HCT116 (cell line): ENCODE measurements around the gene UBA5. TPM values are rescaled to one million over a fixed set of nuclear protein-coding genes. Genes with fewer than 3 reads are reported as not detected.

ENCODE experiments used
- ATAC-seq: fragments of 200-7000 bp; cut with Tn5 transposase; 2 replicates; pipeline ENCODE4 v1.9.1; 2020; ENCODE audit warnings: mild to moderate bottlenecking, moderate library complexity
- BruUV-seq: library from RNA; stranded (reverse); fragments of 400-500 nt; replicated peaks from 2 replicates; lab custom pipeline; 2021; lab: Mats Ljungman, UMichigan
- CTCF ChIA-PET: fragments of 300-600 bp; sonication (Branson Sonifier 250); formaldehyde crosslinking; loops from one replicate; lab custom pipeline; 2021; ENCODE audit warnings: antibody characterized with exemption; lab: Charles Lee
- POLR2A ChIA-PET: fragments of 300-600, 350-600 bp; sonication (Branson Sonifier 250); formaldehyde crosslinking; loops from one replicate; lab custom pipeline; 2021; ENCODE audit warnings: antibody characterized with exemption; lab: Charles Lee
- RAD21 ChIA-PET, 2 experiments: fragments of 300-600 bp; sonication (Branson Sonifier 250); formaldehyde crosslinking; loops; one replicate each; lab custom pipeline; 2023; ENCODE audit warnings: low total read pairs in 2 of 2; ENCODE audit not compliant: uncharacterized antibody in 2 of 2, unreplicated experiment in 2 of 2, low non-redundant PET in 1 of 2; lab: Charles Lee
- DNase-seq: peaks from one replicate; pipeline ENCODE4 v3.0.0-alpha.2; 2010; ENCODE audit warnings: low read depth, low spot score
- H2AFZ ChIP-seq: fragments of 200-600 bp; shearing (Covaris generic), sonication (generic); 2 replicates; pipeline ENCODE4 v1.6.1; 2017; ENCODE audit warnings: low read depth, mixed run types, mixed read lengths, antibody characterized with exemption, low read length; ENCODE audit not compliant: poor library complexity, severe bottlenecking
- H3K27ac ChIP-seq: 2 replicates; pipeline ENCODE4 v1.5.1; 2012; ENCODE audit warnings: low read depth, low read length
- H3K27me3 ChIP-seq: fragments of 200-600 bp; sonication (generic); 2 replicates; pipeline ENCODE4 v1.6.1; 2016; ENCODE audit warnings: mixed run types, low read length, mixed read lengths; ENCODE audit not compliant: insufficient read depth
- H3K36me3 ChIP-seq, 2 experiments: fragments of 200-500 bp in 1 of 2; fragments of 200-600 bp in 1 of 2; sonication (Bioruptor generic) in 1 of 2; sonication (generic) in 1 of 2; 2 replicates each; pipeline versions ENCODE4 v1.5.1 to v1.6.1; 2014 to 2016; ENCODE audit warnings: low read length in 2 of 2, inconsistent platforms in 1 of 2, mixed read lengths in 1 of 2, mixed run types in 1 of 2; ENCODE audit not compliant: insufficient read depth in 2 of 2, control insufficient read depth in 1 of 2
- H3K4me1 ChIP-seq, 2 experiments: fragments of 200-600 bp in 1 of 2; sonication (generic) in 1 of 2; 2 replicates each; pipeline versions ENCODE4 v1.5.1 to v1.6.1; 2012 to 2017; ENCODE audit warnings: low read length in 2 of 2, inconsistent platforms in 1 of 2, mild to moderate bottlenecking in 1 of 2, mixed read lengths in 1 of 2, mixed run types in 1 of 2, moderate library complexity in 1 of 2; ENCODE audit not compliant: insufficient read depth in 2 of 2, control insufficient read depth in 1 of 2
- H3K4me2 ChIP-seq: fragments of 200-600 bp; sonication (generic); 2 replicates; pipeline ENCODE4 v1.6.1; 2017; ENCODE audit warnings: mixed run types, low read length, mixed read lengths
- H3K4me3 ChIP-seq, 2 experiments: fragments of 200-600 bp in 1 of 2; sonication (generic) in 1 of 2; replicated peaks in 1 of 2; 2 replicates each; pipeline ENCODE4 v1.5.1; 2011 to 2016; ENCODE audit warnings: low read length in 2 of 2, control low read depth in 1 of 2, low read depth in 1 of 2, mild to moderate bottlenecking in 1 of 2, mixed read lengths in 1 of 2, mixed run types in 1 of 2
- H3K79me2 ChIP-seq: fragments of 200-600 bp; sonication (generic); 2 replicates; pipeline ENCODE4 v1.6.1; 2017; ENCODE audit warnings: mild to moderate bottlenecking, mixed run types, low read length, moderate library complexity, mixed read lengths; ENCODE audit not compliant: insufficient read depth
- H3K9ac ChIP-seq: fragments of 200-600 bp; sonication (generic); 2 replicates; pipeline ENCODE4 v1.6.1; 2016; ENCODE audit warnings: low read length, mixed read lengths
- H3K9me2 ChIP-seq: fragments of 200-600 bp; sonication (generic), shearing (Covaris generic); 2 replicates; pipeline ENCODE4 v1.6.1; 2017; ENCODE audit warnings: mixed run types, mild to moderate bottlenecking, moderate library complexity; ENCODE audit not compliant: insufficient read depth
- H3K9me3 ChIP-seq, 2 experiments: fragments of 200-500 bp in 1 of 2; fragments of 200-600 bp in 1 of 2; sonication (Bioruptor generic) in 1 of 2; sonication (generic) in 1 of 2; 2 replicates each; pipeline ENCODE4 v1.6.1; 2014 to 2017; ENCODE audit warnings: low read length in 2 of 2, mixed read lengths in 2 of 2, inconsistent platforms in 1 of 2, low read depth in 1 of 2, mild to moderate bottlenecking in 1 of 2, mixed run types in 1 of 2, moderate library complexity in 1 of 2; ENCODE audit not compliant: control insufficient read depth in 1 of 2, insufficient read depth in 1 of 2
- H4K20me1 ChIP-seq: fragments of 200-600 bp; sonication (generic), shearing (Covaris generic); 2 replicates; pipeline ENCODE4 v1.6.1; 2017; ENCODE audit warnings: mixed run types, mild to moderate bottlenecking, moderate library complexity; ENCODE audit not compliant: insufficient read depth
- CBX3 ChIP-seq: IDR thresholded peaks from 2 replicates; pipeline ENCODE4 v1.6.1; 2012; ENCODE audit warnings: low read depth
- CEBPB ChIP-seq: IDR thresholded peaks from 2 replicates; pipeline ENCODE4 v1.6.1; 2012; ENCODE audit warnings: low read depth
- ELF1 ChIP-seq: IDR thresholded peaks from 2 replicates; pipeline ENCODE4 v1.6.1; 2012; ENCODE audit warnings: low read depth, borderline replicate concordance
- EZH2 ChIP-seq: fragments of 200-600 bp; sonication (generic); IDR thresholded peaks from 2 replicates; pipeline ENCODE4 v1.6.1; 2017; ENCODE audit warnings: antibody characterized with exemption, mixed run types
- FOSL1 ChIP-seq: IDR thresholded peaks from 2 replicates; pipeline ENCODE4 v1.6.1; 2012; ENCODE audit warnings: low read depth
- JUND ChIP-seq: IDR thresholded peaks from 2 replicates; pipeline ENCODE4 v1.6.1; 2012
- MAX ChIP-seq: IDR thresholded peaks from 2 replicates; pipeline ENCODE4 v1.6.1; 2012
- POLR2A ChIP-seq: IDR thresholded peaks from 2 replicates; pipeline ENCODE4 v1.7.0; 2011; ENCODE audit warnings: borderline replicate concordance; ENCODE audit not compliant: insufficient read depth, insufficient read length; ENCODE audit errors: extremely low read depth
- POLR2AphosphoS5 ChIP-seq: IDR thresholded peaks from 2 replicates; pipeline ENCODE4 v1.6.1; 2011; ENCODE audit warnings: mild to moderate bottlenecking, low read depth, low read length, moderate library complexity
- RAD21 ChIP-seq: IDR thresholded peaks from 2 replicates; pipeline ENCODE4 v1.6.1; 2012; ENCODE audit warnings: low read depth, mild to moderate bottlenecking
- REST ChIP-seq: IDR thresholded peaks from 2 replicates; pipeline ENCODE4 v1.6.1; 2012; ENCODE audit warnings: low read depth
- SP1 ChIP-seq: IDR thresholded peaks from 2 replicates; pipeline ENCODE4 v1.6.1; 2012; ENCODE audit warnings: low read depth
- SRF ChIP-seq: IDR thresholded peaks from 2 replicates; pipeline ENCODE4 v1.6.1; 2012; ENCODE audit warnings: low read depth
- TCF7L2 ChIP-seq: IDR thresholded peaks from 2 replicates; pipeline ENCODE4 v1.7.0; 2011; ENCODE audit warnings: borderline replicate concordance, inconsistent platforms; ENCODE audit not compliant: insufficient read depth, insufficient read length; ENCODE audit errors: extremely low read depth
- YY1 ChIP-seq: IDR thresholded peaks from 2 replicates; pipeline ENCODE4 v1.6.1; 2011; ENCODE audit warnings: low read length, low read depth, moderate library complexity, mild to moderate bottlenecking; ENCODE audit not compliant: insufficient replicate concordance; ENCODE audit errors: extremely low read depth
- ZBTB33 ChIP-seq: IDR thresholded peaks from 2 replicates; pipeline ENCODE4 v1.6.1; 2011; ENCODE audit warnings: mild to moderate bottlenecking, low read length, moderate library complexity; ENCODE audit not compliant: insufficient replicate concordance; ENCODE audit errors: extremely low read depth
- ZNF274 ChIP-seq: fragments of 200-500 bp; sonication (Bioruptor generic); IDR thresholded peaks from 2 replicates; pipeline ENCODE4 v1.6.1; 2014; ENCODE audit warnings: mild to moderate bottlenecking, low read depth, low read length, inconsistent platforms
- intact Hi-C: fragments of 100-400 bp; cut with micrococcal nuclease; formaldehyde crosslinking; loops from 2 replicates; pipeline ENCODE4 v1.10.0; 2022
- total RNA-seq: library from RNA; stranded (reverse); gene quantifications from one replicate; pipeline ENCODE4 v1.2.1, GENCODE V29; 2021; ENCODE audit not compliant: unreplicated experiment
- TF ChIP-seq, protein P1 (sequence below), 3 experiments: fragments of 200-600 bp in 1 of 3; sonication (generic) in 1 of 3; IDR thresholded peaks in 2 of 3; conservative IDR thresholded peaks in 1 of 3; 2 replicates each; pipeline ENCODE4 v1.5.1; 2012 to 2017; ENCODE audit warnings: low read depth in 2 of 3, low read length in 2 of 3, antibody characterized with exemption in 1 of 3, borderline replicate concordance in 1 of 3, control low read depth in 1 of 3, mild to moderate bottlenecking in 1 of 3, mixed read lengths in 1 of 3, mixed run types in 1 of 3, moderate library complexity in 1 of 3; ENCODE audit not compliant: insufficient read depth in 1 of 3

Gene UBA5
- total RNA-seq, 1 experiment from 2014 or later = 43.7 TPM

DNA sequence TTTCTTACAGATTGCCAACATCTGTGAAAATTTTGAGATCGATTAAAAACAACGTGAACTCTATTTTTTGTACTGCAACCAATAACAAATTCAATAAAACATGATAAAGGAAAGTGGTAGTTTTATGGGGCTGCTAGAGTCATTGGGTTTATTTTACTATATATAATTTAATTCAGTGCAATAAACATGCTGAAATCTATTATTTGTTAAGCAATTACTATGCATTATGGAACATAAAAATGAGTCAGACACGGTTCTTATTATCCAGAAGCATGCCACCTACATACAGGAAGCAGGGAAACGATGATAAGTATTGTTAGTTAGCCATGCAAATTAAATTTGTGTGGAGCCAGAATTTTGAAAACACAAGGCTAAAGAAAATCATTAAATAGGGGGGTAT, 34.9 kb downstream of the UBA5 start:
- Histone ChIP-seq H3K4me3 (no peak overlapping the region), H2AFZ (no peak overlapping the region), H4K20me1 (no peaks in the 10 kb centered on the region), H3K36me3 (peaks cover 5 to 32% of the 10 kb centered on the region in 2 experiments), H3K9ac (no peak overlapping the region), H3K4me2 (no peak overlapping the region), H3K79me2 (no peaks in the 10 kb centered on the region), H3K27ac (no peak overlapping the region), H3K9me3 (no peaks in the 10 kb centered on the region), H3K27me3 (no peaks in the 10 kb centered on the region), H3K9me2 (no peaks in the 10 kb centered on the region), H3K4me1 (no peaks in the 10 kb centered on the region)
- POLR2A ChIA-PET = no interaction called here
- RAD21 ChIA-PET = no interaction called here
- no TSS peak for BruUV-seq
- DNase-seq (no peak), ATAC-seq (no peak)
- CTCF ChIA-PET = no interaction called here
- intact Hi-C loops = no loop called here
- no peak for TF ChIP-seq ZNF274
- TF ChIP-seq FOSL1 = no peak
- no peak for TF ChIP-seq POLR2A
- no peak for TF ChIP-seq CEBPB
- no peak for TF ChIP-seq ZBTB33
- no peak for TF ChIP-seq CBX3
- TF ChIP-seq TCF7L2 = no peak
- no peak for TF ChIP-seq YY1
- no peak for TF ChIP-seq RAD21
- no peak for TF ChIP-seq SP1
- no peak for TF ChIP-seq SRF
- no peak for TF ChIP-seq ELF1
- TF ChIP-seq MAX = no peak
- TF ChIP-seq EZH2 = no peak
- no peak for TF ChIP-seq POLR2AphosphoS5
- no peak for TF ChIP-seq JUND
- TF ChIP-seq, protein P1, sequence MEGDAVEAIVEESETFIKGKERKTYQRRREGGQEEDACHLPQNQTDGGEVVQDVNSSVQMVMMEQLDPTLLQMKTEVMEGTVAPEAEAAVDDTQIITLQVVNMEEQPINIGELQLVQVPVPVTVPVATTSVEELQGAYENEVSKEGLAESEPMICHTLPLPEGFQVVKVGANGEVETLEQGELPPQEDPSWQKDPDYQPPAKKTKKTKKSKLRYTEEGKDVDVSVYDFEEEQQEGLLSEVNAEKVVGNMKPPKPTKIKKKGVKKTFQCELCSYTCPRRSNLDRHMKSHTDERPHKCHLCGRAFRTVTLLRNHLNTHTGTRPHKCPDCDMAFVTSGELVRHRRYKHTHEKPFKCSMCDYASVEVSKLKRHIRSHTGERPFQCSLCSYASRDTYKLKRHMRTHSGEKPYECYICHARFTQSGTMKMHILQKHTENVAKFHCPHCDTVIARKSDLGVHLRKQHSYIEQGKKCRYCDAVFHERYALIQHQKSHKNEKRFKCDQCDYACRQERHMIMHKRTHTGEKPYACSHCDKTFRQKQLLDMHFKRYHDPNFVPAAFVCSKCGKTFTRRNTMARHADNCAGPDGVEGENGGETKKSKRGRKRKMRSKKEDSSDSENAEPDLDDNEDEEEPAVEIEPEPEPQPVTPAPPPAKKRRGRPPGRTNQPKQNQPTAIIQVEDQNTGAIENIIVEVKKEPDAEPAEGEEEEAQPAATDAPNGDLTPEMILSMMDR (IDR thresholded peaks at IDR 0.05 in 2 of 3, conservative IDR thresholded peaks at IDR 0.05 in 1 of 3; ENCODE audit: borderline replicate concordance in 1 of 3, insufficient read depth in 1 of 3, low read depth in 2 of 3, low read length in 2 of 3) = no peak
- no peak for TF ChIP-seq REST
